T-helper 17 cell (primary cell): Measurements from ENCODE around the gene ABCC10. TPM values are rescaled to one million over a fixed set of nuclear protein-coding genes. Genes with fewer than 3 reads are reported as not detected.
"Not testable (repeated sequence)": the region's sequence is repeated elsewhere in the genome, so short reads cannot be mapped to it uniquely, and the experiment has no call there.

ENCODE experiments used
- ATAC-seq: fragments of 150-1000 bp; cut with Tn5 transposase; 2 replicates; pipeline ENCODE4 v1.10.0; 2021; ENCODE audit warnings: mild to moderate bottlenecking, moderate library complexity
- DNase-seq, 3 donors: peaks; one replicate each; pipeline versions ENCODE4 v3.0.0 to v3.0.0-alpha.2; 2020 to 2021
- H3K9me3 ChIP-seq: one replicate; pipeline ENCODE4 v1.7.0; 2013; ENCODE audit warnings: low read length, mild to moderate bottlenecking; ENCODE audit not compliant: control insufficient read depth, poor library complexity, severe bottlenecking
- H3K27ac Mint-ChIP-seq: one replicate; pipeline ENCODE4 v1.8.0; 2022; ENCODE audit warnings: mild to moderate bottlenecking, moderate library complexity, mixed read lengths
- H3K27me3 Mint-ChIP-seq: one replicate; pipeline ENCODE4 v1.8.0; 2022; ENCODE audit warnings: mixed read lengths
- H3K36me3 Mint-ChIP-seq: one replicate; pipeline ENCODE4 v1.8.0; 2022; ENCODE audit warnings: low read depth, mixed read lengths
- H3K4me1 Mint-ChIP-seq: one replicate; pipeline ENCODE4 v1.8.0; 2022; ENCODE audit warnings: mild to moderate bottlenecking, mixed read lengths
- H3K4me3 Mint-ChIP-seq: one replicate; pipeline ENCODE4 v1.8.0; 2022; ENCODE audit warnings: mild to moderate bottlenecking, moderate library complexity, mixed read lengths
- total RNA-seq, 4 donors: library from RNA in 2 of 4; stranded (reverse) in 2 of 4; gene quantifications; one replicate each; pipeline ENCODE4 v1.2.3 and lab custom pipeline; 2022 to 2026

ABCC10 gene
- total RNA-seq, 2 donors from 2014 or later: 51.0 to 70.7 TPM

- peaks cover 3% of the 10 kb centered on the region for H3K36me3 Mint-ChIP-seq
- H3K27me3 Mint-ChIP-seq: peaks cover 20% of the 10 kb centered on the region
- H3K4me3 Mint-ChIP-seq: peak within 1 kb of the TSS; percentile 99
- H3K27ac Mint-ChIP-seq: peak within 1 kb of the TSS; percentile 71
- H3K4me1 Mint-ChIP-seq: peaks cover 17% of the 10 kb centered on the region
- no peaks in the 10 kb centered on the region for H3K9me3 ChIP-seq
- DNase-seq (peak in 1 of 3 donors; percentile 29), ATAC-seq (peak; percentile 71)
Measured at GRCh38 chr6:43455531-43456428, 28.4 kb downstream of the ABCC10 start, which contains the start of gene DLK2. Gene DLK2 (minus strand): TSS chr6:43455548. CDS start chr6:43454825, 723 bp downstream.

- no peak for ATAC-seq
- Mint-ChIP-seq H3K27me3 (peaks cover 28% of the 10 kb centered on the region), H3K4me3 (no peak overlapping the region), H3K36me3 (peaks cover 8% of the 10 kb centered on the region), H3K27ac (no peak overlapping the region), H3K4me1 (peaks cover 19% of the 10 kb centered on the region)
- no peaks in the 10 kb centered on the region for H3K9me3 ChIP-seq
- no peak for DNase-seq
Measured at GRCh38 chr6:43457643-43458042, 30.3 kb downstream of the ABCC10 start.

- not testable (repeated sequence) for DNase-seq, H3K36me3 Mint-ChIP-seq, H3K9me3 ChIP-seq, H3K27ac Mint-ChIP-seq, ATAC-seq, H3K4me3 Mint-ChIP-seq
- Mint-ChIP-seq H3K27me3 (peaks cover 33% of the 10 kb centered on the region), H3K4me1 (peaks cover 21% of the 10 kb centered on the region)
Measured at GRCh38 chr6:43458154-43458553, 30.8 kb downstream of the ABCC10 start.

- H3K4me1 Mint-ChIP-seq: peaks cover 15% of the 10 kb centered on the region
- no peak overlapping the region for H3K27ac Mint-ChIP-seq
- H3K27me3 Mint-ChIP-seq: peaks cover 38% of the 10 kb centered on the region
- H3K9me3 ChIP-seq: no peaks in the 10 kb centered on the region
- no peak for DNase-seq
- H3K36me3 Mint-ChIP-seq: peaks cover 8% of the 10 kb centered on the region
- no peak for ATAC-seq
- no peak overlapping the region for H3K4me3 Mint-ChIP-seq
Measured at GRCh38 chr6:43459535-43459934, 32.2 kb downstream of the ABCC10 start.

GRCh38 chr6:43460032-43460431 lies 32.7 kb downstream of the ABCC10 start:
- ATAC-seq: no peak
- no peaks in the 10 kb centered on the region for H3K9me3 ChIP-seq
- peaks cover 12% of the 10 kb centered on the region for H3K4me1 Mint-ChIP-seq
- no peak overlapping the region for H3K27ac Mint-ChIP-seq
- H3K27me3 Mint-ChIP-seq: peaks cover 38% of the 10 kb centered on the region
- DNase-seq: no peak
- peaks cover 8% of the 10 kb centered on the region for H3K36me3 Mint-ChIP-seq
- H3K4me3 Mint-ChIP-seq: no peak overlapping the region

GRCh38 chr6:43461936-43462335 lies 34.6 kb downstream of the ABCC10 start:
- Mint-ChIP-seq H3K36me3 (peaks cover 5% of the 10 kb centered on the region), H3K4me3 (no peak overlapping the region), H3K27ac (peak overlapping the region; percentile 45), H3K27me3 (peaks cover 42% of the 10 kb centered on the region), H3K4me1 (peaks cover 5% of the 10 kb centered on the region)
- H3K9me3 ChIP-seq: no peaks in the 10 kb centered on the region
- DNase-seq (no peak), ATAC-seq (no peak)

- no peak overlapping the region for H3K4me3 Mint-ChIP-seq
- DNase-seq (no peak), ATAC-seq (no peak)
- H3K27me3 Mint-ChIP-seq: peaks cover 60% of the 10 kb centered on the region
- H3K4me1 Mint-ChIP-seq: peaks cover 7% of the 10 kb centered on the region
- no peak overlapping the region for H3K27ac Mint-ChIP-seq
- peaks cover 9% of the 10 kb centered on the region for H3K36me3 Mint-ChIP-seq
- H3K9me3 ChIP-seq: no peaks in the 10 kb centered on the region
Measured at GRCh38 chr6:43464337-43464736, 37.0 kb downstream of the ABCC10 start.

- H3K36me3 Mint-ChIP-seq: peaks cover 9% of the 10 kb centered on the region
- H3K27ac Mint-ChIP-seq: no peak overlapping the region
- peaks cover 7% of the 10 kb centered on the region for H3K4me1 Mint-ChIP-seq
- ATAC-seq (no peak), DNase-seq (no peak)
- H3K4me3 Mint-ChIP-seq: no peak overlapping the region
- peaks cover 56% of the 10 kb centered on the region for H3K27me3 Mint-ChIP-seq
- H3K9me3 ChIP-seq: no peaks in the 10 kb centered on the region
Measured at GRCh38 chr6:43465948-43466347, 38.6 kb downstream of the ABCC10 start.

- ATAC-seq, H3K27ac Mint-ChIP-seq, DNase-seq, H3K36me3 Mint-ChIP-seq, H3K4me1 Mint-ChIP-seq, H3K4me3 Mint-ChIP-seq, H3K9me3 ChIP-seq: not testable (repeated sequence)
- peaks cover 52% of the 10 kb centered on the region for H3K27me3 Mint-ChIP-seq
Measured at GRCh38 chr6:43467265-43467664, 39.9 kb downstream of the ABCC10 start.

- Mint-ChIP-seq H3K4me1 (peaks cover 4% of the 10 kb centered on the region), H3K36me3 (peaks cover 4% of the 10 kb centered on the region), H3K4me3 (no peak overlapping the region), H3K27me3 (peaks cover 47% of the 10 kb centered on the region), H3K27ac (no peak overlapping the region)
- H3K9me3 ChIP-seq: no peaks in the 10 kb centered on the region
- ATAC-seq (no peak), DNase-seq (no peak)
Measured at GRCh38 chr6:43467752-43468151, 40.4 kb downstream of the ABCC10 start.

GRCh38 chr6:43468240-43468639 lies 40.9 kb downstream of the ABCC10 start:
- H3K36me3 Mint-ChIP-seq: peaks cover 4% of the 10 kb centered on the region
- peaks cover 42% of the 10 kb centered on the region for H3K27me3 Mint-ChIP-seq
- H3K4me3 Mint-ChIP-seq: no peak overlapping the region
- DNase-seq: no peak
- H3K27ac Mint-ChIP-seq: no peak overlapping the region
- no peaks in the 10 kb centered on the region for H3K9me3 ChIP-seq
- ATAC-seq: no peak
- peaks cover 2% of the 10 kb centered on the region for H3K4me1 Mint-ChIP-seq

- Mint-ChIP-seq H3K36me3 (peaks cover 4% of the 10 kb centered on the region), H3K4me1 (peaks cover 2% of the 10 kb centered on the region), H3K4me3 (no peak overlapping the region), H3K27me3 (peaks cover 38% of the 10 kb centered on the region), H3K27ac (no peak overlapping the region)
- ATAC-seq (no peak), DNase-seq (no peak)
- H3K9me3 ChIP-seq: no peaks in the 10 kb centered on the region
Measured at GRCh38 chr6:43468748-43469681, 41.7 kb downstream of the ABCC10 start.

GRCh38 chr6:43469947-43470346 lies 42.6 kb downstream of the ABCC10 start:
- H3K27ac Mint-ChIP-seq: no peak overlapping the region
- H3K36me3 Mint-ChIP-seq: peaks cover 4% of the 10 kb centered on the region
- H3K4me3 Mint-ChIP-seq: no peak overlapping the region
- no peaks in the 10 kb centered on the region for H3K9me3 ChIP-seq
- ATAC-seq (no peak), DNase-seq (no peak)
- peaks cover 38% of the 10 kb centered on the region for H3K27me3 Mint-ChIP-seq
- peaks cover 2% of the 10 kb centered on the region for H3K4me1 Mint-ChIP-seq
